ENCODE data around the gene PADI1. TPM values are rescaled to one million over a fixed set of nuclear protein-coding genes. Genes with fewer than 3 reads are reported as not detected.

PADI1 gene
- total and polyA plus RNA-seq, 2 of the 8 experiments (the other 6 are each of a cell fraction or from before 2014, with no cell fraction given) = 0.20 to 0.30 TPM

GRCh38 chr1:17230671-17231310 is 25.9 kb downstream of the PADI1 start:
- Histone ChIP-seq H2BK5ac (ENCODE audit: low read depth, low read length) (no peak overlapping the region), H2BK120ac (replicated peaks; ENCODE audit: low read depth, low read length) (no peak overlapping the region), H4K5ac (ENCODE audit: insufficient read length, low read depth, low read length) (no peak overlapping the region), H3K36me3 (ENCODE audit: control insufficient read depth in 2 of 4, insufficient read depth in 4 of 4, low read length in 3 of 4) (no peaks in the 10 kb centered on the region), H2AK5ac (ENCODE audit: low read depth, low read length) (no peak overlapping the region; the same call in 1 of the 2 replicates), H4K20me1 (replicated peaks in 1 of 2; ENCODE audit: control insufficient read depth in 1 of 2, insufficient read depth in 2 of 2, low read length in 2 of 2) (no peaks in the 10 kb centered on the region), H3K9ac (replicated peaks in 1 of 4; ENCODE audit: extremely low read depth in 1 of 4, low read depth in 3 of 4, low read length in 3 of 4) (no peak overlapping the region), H2BK15ac (ENCODE audit: low read length) (no peak overlapping the region), H3K18ac (ENCODE audit: extremely low read depth, low read length) (no peak overlapping the region), H3K23me2 (ENCODE audit: low read depth, low read length) (no peaks in the 10 kb centered on the region), H3K4me3 (ENCODE audit: extremely low read depth in 1 of 4, insufficient read depth in 2 of 4, low read depth in 3 of 4, low read length in 4 of 4) (no peak overlapping the region), H3K79me1 (ENCODE audit: low read depth, low read length) (no peaks in the 10 kb centered on the region), H3K4ac (replicated peaks; ENCODE audit: insufficient read length, low read depth, low read length) (no peak overlapping the region), H3K23ac (ENCODE audit: insufficient read length) (no peak overlapping the region), H3K27ac (ENCODE audit: low read depth, low read length) (no peak overlapping the region), H3K4me2 (ENCODE audit: insufficient read depth in 1 of 2, low read depth in 2 of 2, low read length in 2 of 2) (no peak overlapping the region), H3K79me2 (ENCODE audit: control insufficient read depth in 1 of 2, insufficient read depth in 2 of 2, low read length in 2 of 2) (no peaks in the 10 kb centered on the region), H2AFZ (ENCODE audit: low read length) (no peak overlapping the region), H3K9me3 (ENCODE audit: insufficient read depth in 2 of 2, low read depth in 1 of 2, low read length in 1 of 2) (no peaks in the 10 kb centered on the region), H2BK20ac (ENCODE audit: low read length) (no peak overlapping the region), H3K56ac (replicated peaks; ENCODE audit: insufficient read length, low read depth, low read length) (no peak overlapping the region), H3K4me1 (replicated peaks in 1 of 4; ENCODE audit: control insufficient read depth in 3 of 4, insufficient read depth in 4 of 4, low read length in 3 of 4) (no peaks in the 10 kb centered on the region), H3K14ac (ENCODE audit: insufficient read length) (no peak overlapping the region), H4K91ac (replicated peaks; ENCODE audit: insufficient read length, low read length) (no peak overlapping the region), H4K8ac (ENCODE audit: extremely low read depth, insufficient read depth, low read length) (no peak overlapping the region), H3K27me3 (replicated peaks in 1 of 4; ENCODE audit: control insufficient read depth in 3 of 4, extremely low read depth in 1 of 4, insufficient read depth in 3 of 4, low read length in 3 of 4) (no peaks in the 10 kb centered on the region; a peak in 1 of 7 replicates), H2BK12ac (ENCODE audit: low read depth, low read length) (peak overlapping the region; percentile 75; the same call in 1 of the 2 replicates)
- 62% methylated on average over 8 of the region's 8 CpGs; no CpG with 5 or more reads in 1 of the 2 experiments for WGBS, 2 experiments (ENCODE audit: extremely low coverage in 1 of 2, insufficient coverage in 1 of 2, insufficient read length in 1 of 2, insufficient replicate concordance in 2 of 2, low coverage in 1 of 2, low lambda C conversion rate in 2 of 2, missing lambda C conversion rate in 1 of 2)
- ChIA-PET POLR2A (ENCODE audit: partially characterized antibody) (no interaction called here), CTCF (ENCODE audit: partially characterized antibody) (interaction anchor here (2.4 to 11.9 kb wide), 2 partner anchors 43 to 104 kb away, joined by 8 to 339 read pairs; partner anchors contain the start of gene PADI2)
- DNase-seq (ENCODE audit: low read depth in 1 of 2, low spot score in 2 of 2) (no peak), FAIRE-seq (no peak)
- TF ChIP-seq KDM1A (IDR thresholded peaks at IDR 0.05; ENCODE audit: borderline replicate concordance, low read length) (peak; percentile 56; the same call in 1 of the 2 replicates), CTBP2 (IDR thresholded peaks at IDR 0.05; ENCODE audit: borderline replicate concordance, insufficient read depth, insufficient read length, low read length) (no peak), TBP (IDR thresholded peaks at IDR 0.05; ENCODE audit: low read depth, low read length) (no peak)
